HUDEP-2 (cell line): ENCODE results near the gene LPCAT3.
"Not testable (repeated sequence)": the region's sequence is repeated elsewhere in the genome, so short reads cannot be mapped to it uniquely, and the experiment has no call there.

Source experiments
- DNase-seq, 76 experiments: peaks; one replicate each; lab custom pipeline; 2025; ENCODE audit not compliant: unreplicated experiment in 76 of 76; lab: John Stamatoyannopoulos, UW

LPCAT3 gene

GRCh38 chr12:7018350-7019042 lies at the start of gene LPCAT3:
Gene LPCAT3 (minus strand): TSS chr12:7018476. CDS start chr12:7018424, 52 bp downstream.
- DNase-seq = peak; percentile 18 to 98 (median 92)

- no peak for DNase-seq
Measured at GRCh38 chr12:7067096-7067495, 48.8 kb upstream of the LPCAT3 start.

- no peak for DNase-seq
Measured at GRCh38 chr12:7066596-7066995, 48.3 kb upstream of the LPCAT3 start.

GRCh38 chr12:7065073-7065623 lies 46.9 kb upstream of the LPCAT3 start:
- no peak for DNase-seq

- DNase-seq = no peak
Measured at GRCh38 chr12:7064516-7064915, 46.2 kb upstream of the LPCAT3 start.

GRCh38 chr12:7061596-7061995 lies 43.3 kb upstream of the LPCAT3 start:
- no peak for DNase-seq

- DNase-seq = no peak
Measured at GRCh38 chr12:7061138-7061537, 42.9 kb upstream of the LPCAT3 start.

GRCh38 chr12:7060353-7060954 lies 42.2 kb upstream of the LPCAT3 start, which contains the start of gene C1S:
Gene C1S (plus strand): TSS chr12:7060718. CDS start chr12:7061913, 1,195 bp downstream.
- DNase-seq = no peak

GRCh38 chr12:7059780-7060179 lies 41.5 kb upstream of the LPCAT3 start:
- no peak for DNase-seq

- DNase-seq = no peak
Measured at GRCh38 chr12:7058850-7059395, 40.6 kb upstream of the LPCAT3 start.

- DNase-seq = peak in 16 of 76 experiments; percentile 7 to 60 (median 15)
Measured at GRCh38 chr12:7058163-7058845, 40.0 kb upstream of the LPCAT3 start.

GRCh38 chr12:7055736-7056135 lies 37.5 kb upstream of the LPCAT3 start:
- DNase-seq = not testable (repeated sequence)

- DNase-seq = no peak
Measured at GRCh38 chr12:7054925-7055324, 36.6 kb upstream of the LPCAT3 start.

- not testable (repeated sequence) for DNase-seq
Measured at GRCh38 chr12:7049973-7050372, 31.7 kb upstream of the LPCAT3 start.

- not testable (repeated sequence) for DNase-seq
Measured at GRCh38 chr12:7049445-7049951, 31.2 kb upstream of the LPCAT3 start.

- no peak for DNase-seq
Measured at GRCh38 chr12:7047306-7047705, 29.0 kb upstream of the LPCAT3 start.

- DNase-seq = no peak
Measured at GRCh38 chr12:7046383-7047105, 28.3 kb upstream of the LPCAT3 start.

GRCh38 chr12:7045913-7046312 lies 27.6 kb upstream of the LPCAT3 start:
- DNase-seq = no peak

- DNase-seq = peak in 26 of 76 experiments; percentile 11 to 64 (median 40)
Measured at GRCh38 chr12:7042842-7043241, 24.6 kb upstream of the LPCAT3 start.

GRCh38 chr12:7039403-7039802 lies 21.1 kb upstream of the LPCAT3 start:
- no peak for DNase-seq
